CD1c-positive myeloid dendritic cell (primary cell): ENCODE data around the gene SGSM2.

Experiments
- DNase-seq: peaks from one replicate; pipeline ENCODE4 v3.0.0-alpha.2; 2016; ENCODE audit errors: extremely low spot score

Gene SGSM2

GRCh38 chr17:2368359-2368758 lies 31.1 kb downstream of the SGSM2 start:
- DNase-seq: no peak

- no peak for DNase-seq
Observed at GRCh38 chr17:2369039-2369438, 31.7 kb downstream of the SGSM2 start.

- no peak for DNase-seq
Observed at GRCh38 chr17:2369551-2370210, 32.4 kb downstream of the SGSM2 start.

GRCh38 chr17:2370211-2370589 lies 32.9 kb downstream of the SGSM2 start:
- no peak for DNase-seq

- DNase-seq: no peak
Observed at GRCh38 chr17:2371183-2372130, 34.2 kb downstream of the SGSM2 start.

- DNase-seq: no peak
Observed at GRCh38 chr17:2372180-2372579, 34.9 kb downstream of the SGSM2 start.

- DNase-seq: no peak
Observed at GRCh38 chr17:2372681-2373080, 35.4 kb downstream of the SGSM2 start.

GRCh38 chr17:2373179-2373578 lies 35.9 kb downstream of the SGSM2 start:
- DNase-seq: no peak

GRCh38 chr17:2374549-2375285 lies 37.4 kb downstream of the SGSM2 start:
- DNase-seq: no peak

GRCh38 chr17:2375406-2375805 lies 38.1 kb downstream of the SGSM2 start:
- no peak for DNase-seq

GRCh38 chr17:2376107-2376506 lies 38.8 kb downstream of the SGSM2 start:
- no peak for DNase-seq

GRCh38 chr17:2377659-2378058 lies 40.4 kb downstream of the SGSM2 start:
- DNase-seq: peak; percentile 33

- no peak for DNase-seq
Observed at GRCh38 chr17:2378905-2379304, 41.6 kb downstream of the SGSM2 start.

- no peak for DNase-seq
Observed at GRCh38 chr17:2379489-2380225, 42.4 kb downstream of the SGSM2 start.

- DNase-seq: no peak
Observed at GRCh38 chr17:2380226-2380922, 43.1 kb downstream of the SGSM2 start.

GRCh38 chr17:2380950-2381649 lies 43.8 kb downstream of the SGSM2 start:
- no peak for DNase-seq

GRCh38 chr17:2383628-2384167 lies 46.4 kb downstream of the SGSM2 start:
- DNase-seq: no peak

- DNase-seq: no peak
Observed at GRCh38 chr17:2384439-2385127, 47.3 kb downstream of the SGSM2 start.
